ENCODE measurements around the gene RASA2. TPM values are rescaled to one million over a fixed set of nuclear protein-coding genes. Genes with fewer than 3 reads are reported as not detected.
"Not testable (repeated sequence)": the region's sequence is repeated elsewhere in the genome, so short reads cannot be mapped to it uniquely, and the experiment has no call there.

Gene RASA2
- total RNA-seq, 2 donors from 2014 or later: 15.1 to 20.0 TPM

DNA sequence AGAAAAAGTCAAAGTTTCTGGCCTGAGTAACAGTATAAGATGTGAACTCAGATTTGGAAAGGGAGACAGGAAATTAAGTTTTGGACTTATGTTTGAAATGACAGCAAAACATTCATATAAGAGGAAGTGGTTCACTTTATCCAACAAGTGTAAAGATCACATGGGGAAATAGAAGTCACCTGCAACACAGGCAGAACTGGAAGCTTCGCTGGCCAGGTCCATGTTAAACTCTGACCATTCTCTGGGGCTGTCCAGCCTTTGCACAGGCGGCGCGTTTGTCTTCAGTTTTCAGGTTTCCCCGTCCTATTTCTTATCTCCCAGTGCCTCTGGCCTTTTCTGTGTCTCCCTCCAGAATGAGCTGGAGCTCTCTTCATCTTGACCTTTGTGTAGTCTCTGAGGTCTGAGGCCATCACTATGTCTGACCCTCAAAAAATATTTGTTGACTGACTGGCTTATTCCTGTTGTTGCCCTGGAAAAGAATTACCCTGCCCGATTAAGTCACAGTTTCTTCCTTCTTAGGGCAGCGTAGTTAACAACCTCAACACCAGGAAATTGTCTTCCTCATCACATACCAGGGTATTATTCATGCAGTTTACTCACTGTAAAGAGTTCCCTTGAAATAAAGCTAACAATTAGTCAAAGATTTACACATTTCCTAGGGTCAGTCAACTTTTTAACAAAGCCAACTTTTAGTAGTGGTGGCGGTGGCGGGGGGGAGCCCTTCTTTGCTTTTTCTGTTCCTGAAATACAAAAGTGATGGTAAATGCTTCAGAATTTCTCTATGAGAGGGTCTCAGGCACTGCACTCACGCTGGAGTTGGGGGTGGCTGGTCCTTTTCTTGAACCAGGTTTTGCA is 959 bp upstream of the RASA2 start:
- ATAC-seq: peak; percentile 65
- intact Hi-C loops (cut with DNase I, micrococcal nuclease): no loop called here
- DNase-seq: peak; percentile 47 to 50

DNA sequence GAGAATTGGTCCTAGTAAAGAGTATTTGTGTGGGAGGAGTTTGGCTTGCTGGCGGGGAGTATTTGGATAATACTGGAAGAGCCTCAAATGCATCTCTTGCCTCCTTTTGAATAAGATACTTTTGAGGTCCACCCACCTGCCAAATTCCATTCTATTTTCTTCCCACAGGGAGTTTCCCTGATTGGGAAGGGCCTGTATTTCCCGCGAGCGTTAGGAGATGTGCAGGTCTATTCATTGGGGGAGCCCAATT is 406 bp upstream of the RASA2 start:
- DNase-seq: no peak
- intact Hi-C loops (cut with DNase I, micrococcal nuclease): no loop called here

DNA sequence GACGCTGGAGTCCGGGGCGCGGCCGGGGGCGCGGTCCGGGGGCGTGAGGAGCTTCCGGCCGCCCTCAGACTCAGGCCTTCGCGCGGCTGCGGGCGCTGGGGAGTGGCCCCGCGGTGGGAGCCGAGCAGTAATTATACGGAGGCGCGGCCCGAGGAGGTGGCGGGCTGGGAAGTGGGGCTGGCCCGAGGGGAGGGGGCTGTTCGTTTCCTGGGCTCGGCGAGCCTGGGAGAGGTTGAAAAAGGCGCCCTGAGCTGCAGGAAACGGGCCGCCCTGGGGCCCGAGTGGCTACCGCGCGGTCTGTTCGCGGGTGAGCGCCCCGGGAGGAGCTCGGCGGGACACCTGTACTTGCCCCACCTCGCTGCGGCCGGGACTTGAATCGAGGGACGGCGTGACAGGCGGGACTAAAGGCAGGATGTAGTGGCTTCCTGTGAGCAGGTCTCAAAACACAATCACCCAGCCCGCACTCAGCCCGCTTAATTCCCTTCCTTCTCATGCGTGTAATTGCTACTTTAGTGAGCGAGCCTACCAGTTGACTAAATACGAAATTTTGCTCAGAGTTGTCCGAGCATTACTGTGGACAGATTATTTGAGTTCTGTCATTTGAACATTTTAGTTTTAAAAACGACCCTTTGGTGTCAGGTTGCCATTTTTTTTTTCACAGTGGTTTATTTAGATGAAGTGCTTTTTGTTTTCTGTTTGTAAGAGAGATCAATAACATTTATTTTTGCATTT is 860 bp downstream of the RASA2 start:
- intact Hi-C loops (cut with DNase I, micrococcal nuclease): no loop called here
- DNase-seq (peak; percentile 87 to 90), ATAC-seq (peak; percentile 77)

More for the DNA sequence above, 406 bp upstream of the RASA2 start:
- no peak for ATAC-seq

DNA sequence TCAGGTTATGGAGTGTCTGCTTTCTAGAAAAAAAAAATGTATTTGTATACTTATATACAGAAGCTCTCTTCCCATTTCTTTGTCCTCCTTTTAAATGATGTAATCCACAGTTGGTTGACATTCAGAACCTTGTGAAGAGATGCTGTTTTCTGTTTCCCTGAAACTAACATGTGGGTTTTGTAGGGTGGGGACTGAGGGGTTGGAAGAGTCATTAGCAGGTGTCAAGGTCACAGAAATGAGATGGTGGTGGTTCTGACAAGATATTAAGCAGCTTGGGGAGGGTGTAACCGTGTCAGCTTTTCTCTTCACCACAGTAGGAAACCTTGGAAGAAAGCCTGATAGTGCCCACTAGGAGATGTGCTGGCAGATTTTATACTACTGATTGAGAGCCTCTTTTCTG is 2.4 kb downstream of the RASA2 start:
- ATAC-seq: no peak
- intact Hi-C loops (cut with DNase I, micrococcal nuclease): no loop called here
- no peak for DNase-seq

DNA sequence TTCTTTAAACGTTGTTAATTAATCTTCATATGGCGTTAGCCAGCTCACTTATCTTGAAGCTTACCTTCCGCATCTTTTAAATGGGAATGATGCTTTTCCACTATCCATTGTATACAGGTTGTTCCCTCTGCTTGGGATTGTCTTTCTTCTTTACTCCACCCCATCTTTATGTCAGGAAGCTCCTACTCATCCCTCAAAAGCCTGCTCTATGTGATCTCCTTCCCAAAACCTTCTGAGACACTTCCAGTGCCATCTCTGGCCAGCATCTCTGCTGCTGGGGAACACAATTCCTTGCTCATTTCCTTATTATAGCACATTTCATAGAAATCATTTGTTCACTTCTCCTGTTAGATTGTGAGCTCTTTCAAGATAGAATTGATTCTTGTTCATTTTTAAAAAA is 4.3 kb downstream of the RASA2 start:
- intact Hi-C loops (cut with DNase I, micrococcal nuclease): no loop called here
- ATAC-seq (no peak), DNase-seq (no peak)

DNA sequence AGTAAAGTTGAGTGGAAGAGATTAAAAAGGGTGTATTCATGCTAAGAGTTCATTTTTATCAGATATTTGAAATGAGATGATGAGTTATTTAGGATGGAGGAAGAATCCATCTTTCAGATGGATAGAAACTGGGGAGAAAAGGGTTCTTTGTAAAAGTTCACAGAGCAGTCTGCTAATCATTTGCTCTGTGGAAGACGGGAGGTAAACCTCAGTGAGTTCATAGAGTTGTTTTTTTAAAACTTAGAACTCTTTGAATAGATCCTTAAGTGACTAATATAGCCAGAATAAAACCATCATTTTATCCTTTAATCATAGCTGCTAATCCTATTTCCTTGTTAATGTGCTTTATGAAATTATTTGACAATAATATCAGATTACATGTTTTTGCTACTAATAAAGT is 5.1 kb downstream of the RASA2 start:
- intact Hi-C loops (cut with DNase I, micrococcal nuclease): no loop called here
- no peak for ATAC-seq
- no peak for DNase-seq

DNA sequence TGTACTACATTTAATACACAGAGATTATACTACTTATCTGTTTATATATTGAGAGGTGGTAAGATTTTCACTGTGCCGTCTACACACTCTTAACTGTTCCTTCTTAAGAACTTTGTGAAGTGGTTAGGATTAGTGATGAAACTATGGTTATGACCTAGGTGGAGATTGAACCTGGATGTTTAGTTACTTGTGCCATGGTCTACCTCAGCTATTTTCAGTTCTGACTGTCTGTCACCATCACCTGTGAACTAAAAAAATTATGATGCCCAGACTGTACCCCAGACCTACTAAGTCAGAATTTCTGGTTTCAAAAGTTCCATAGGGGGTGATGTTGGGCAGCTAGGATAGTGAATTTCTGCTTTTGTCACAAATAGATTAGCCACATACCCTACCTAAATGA is 6.4 kb downstream of the RASA2 start:
- ATAC-seq (no peak), DNase-seq (no peak)
- intact Hi-C loops (cut with DNase I, micrococcal nuclease): no loop called here

DNA sequence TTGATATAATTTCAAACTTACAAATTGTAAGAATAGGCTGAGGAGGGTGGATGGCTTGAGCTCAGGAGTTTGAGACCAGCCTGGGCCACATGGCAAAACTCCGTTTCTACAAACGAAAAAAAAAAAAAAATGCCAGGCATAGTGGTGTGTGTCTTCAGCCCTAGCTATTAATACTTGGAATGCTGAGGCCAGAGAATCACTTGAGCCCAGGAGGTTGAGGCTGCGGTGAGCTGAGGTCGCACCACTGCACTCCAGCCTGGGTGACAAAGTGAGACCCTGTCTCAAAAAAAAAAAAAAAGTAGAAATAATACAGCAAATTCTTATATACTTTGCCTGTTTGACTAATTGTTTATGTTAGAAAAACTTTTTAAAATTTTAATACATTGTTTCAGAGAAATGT is 10.8 kb downstream of the RASA2 start:
- DNase-seq; ATAC-seq; intact Hi-C loops (cut with DNase I, micrococcal nuclease): not testable (repeated sequence)

DNA sequence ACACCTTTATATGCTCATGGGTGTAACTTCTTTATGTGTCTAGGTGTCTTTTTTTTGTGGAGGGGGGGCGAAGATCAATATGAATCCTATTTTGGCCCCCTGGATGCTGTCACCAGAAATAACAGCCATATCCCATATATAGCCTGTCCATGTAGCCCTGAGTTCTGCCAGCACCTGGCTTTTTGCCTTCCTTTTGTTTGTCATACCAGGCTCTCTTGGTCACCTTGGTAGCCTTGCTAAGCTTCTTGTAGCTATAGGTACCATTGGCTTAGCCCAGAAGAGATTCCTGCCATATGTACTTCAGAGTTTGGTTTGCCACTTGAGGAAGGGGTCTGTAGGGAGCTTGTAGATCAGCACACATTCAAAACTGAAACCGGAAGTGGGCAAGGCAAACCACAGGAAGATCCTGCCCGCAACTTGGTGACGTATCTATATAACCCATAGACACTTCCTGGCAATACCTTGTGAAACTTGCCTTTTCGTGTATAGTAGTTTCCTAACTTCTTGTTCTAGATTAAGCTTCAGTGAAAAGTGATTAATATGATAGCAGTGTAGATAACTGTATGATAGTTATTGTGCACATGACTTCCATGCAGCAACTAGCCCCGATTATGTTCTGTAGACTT is 11.9 kb downstream of the RASA2 start:
- intact Hi-C loops (cut with DNase I, micrococcal nuclease): no loop called here
- peak; percentile 54 to 57 for DNase-seq
- ATAC-seq: peak; percentile 59

DNA sequence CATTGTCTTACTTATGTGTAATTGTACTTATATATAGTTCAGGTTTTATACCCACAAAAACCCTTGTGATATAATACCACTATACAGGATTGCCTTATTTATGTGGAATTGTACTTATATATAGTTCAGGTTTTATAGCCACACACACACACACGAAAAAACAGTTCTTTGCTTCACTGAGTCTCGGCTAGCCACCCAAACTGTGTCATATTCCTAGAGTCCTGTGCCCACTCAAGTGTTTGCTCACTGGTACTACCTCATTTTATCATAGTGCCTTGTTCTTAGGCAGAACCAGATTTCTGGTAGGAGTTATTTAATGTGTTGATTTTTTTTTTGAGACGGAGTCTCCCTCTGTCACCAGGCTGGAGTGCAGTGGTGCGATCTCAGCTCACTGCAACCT is 12.5 kb downstream of the RASA2 start:
- ATAC-seq (no peak), DNase-seq (no peak)
- intact Hi-C loops (cut with DNase I, micrococcal nuclease): no loop called here

DNA sequence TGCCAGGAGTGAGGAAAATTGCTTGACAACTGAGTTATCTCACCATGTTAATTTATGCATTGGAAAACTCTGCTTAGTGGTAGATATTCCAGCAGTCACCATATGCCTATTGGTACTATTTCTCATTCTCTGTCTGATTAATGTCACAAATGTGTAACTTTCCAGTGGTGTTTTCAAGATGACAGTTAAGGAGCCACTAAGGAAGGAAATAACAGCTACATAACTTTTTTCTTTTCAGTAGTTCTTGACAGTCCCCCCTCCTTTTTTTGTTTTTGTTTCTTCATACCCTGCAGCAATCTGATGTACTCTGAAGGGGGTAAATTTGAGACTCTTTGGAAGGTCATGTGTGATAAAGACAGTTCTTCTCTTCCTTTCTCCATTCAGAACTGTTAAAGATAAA is 13.1 kb downstream of the RASA2 start:
- intact Hi-C loops (cut with DNase I, micrococcal nuclease): no loop called here
- no peak for ATAC-seq
- DNase-seq: no peak

DNA sequence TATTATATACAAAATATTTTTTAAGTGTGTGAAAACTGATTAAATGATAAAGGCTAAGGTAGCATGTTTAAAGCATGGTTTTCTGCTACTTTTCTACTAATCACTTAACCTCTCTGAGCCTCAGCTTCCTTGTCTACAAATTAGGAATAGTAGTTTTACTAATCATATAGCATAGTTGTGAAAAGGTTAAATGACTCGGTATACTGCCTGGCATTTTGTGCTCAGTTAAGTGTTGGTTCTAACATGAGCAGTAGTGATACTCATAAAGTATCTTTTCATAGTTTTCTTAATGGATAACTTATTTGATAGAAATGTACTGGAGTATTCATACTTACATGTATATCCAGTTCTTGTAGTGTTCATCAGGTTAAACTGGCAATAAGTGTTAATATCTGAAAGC is 13.6 kb downstream of the RASA2 start:
- ATAC-seq (no peak), DNase-seq (no peak)
- intact Hi-C loops (cut with DNase I, micrococcal nuclease): no loop called here

DNA sequence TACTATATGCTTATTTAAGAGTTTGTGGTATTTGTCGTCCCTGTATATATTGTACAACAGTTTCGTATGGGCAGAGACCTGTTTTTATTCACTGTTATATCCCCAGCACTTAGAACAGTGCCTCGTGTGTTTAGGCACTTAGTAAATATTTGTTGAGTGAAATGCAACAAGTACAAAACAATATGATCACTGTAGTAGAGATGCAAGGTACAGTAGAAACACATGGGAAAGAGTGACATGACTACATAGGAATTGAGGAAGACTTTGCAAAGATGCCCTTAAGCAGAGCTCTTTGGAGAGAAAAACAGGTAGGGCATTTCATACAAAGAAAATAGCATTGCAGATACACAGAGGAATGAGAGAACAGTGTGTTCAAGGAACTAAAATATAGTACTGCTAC is 18.3 kb downstream of the RASA2 start:
- intact Hi-C loops (cut with DNase I, micrococcal nuclease): no loop called here
- ATAC-seq (no peak), DNase-seq (no peak)

DNA sequence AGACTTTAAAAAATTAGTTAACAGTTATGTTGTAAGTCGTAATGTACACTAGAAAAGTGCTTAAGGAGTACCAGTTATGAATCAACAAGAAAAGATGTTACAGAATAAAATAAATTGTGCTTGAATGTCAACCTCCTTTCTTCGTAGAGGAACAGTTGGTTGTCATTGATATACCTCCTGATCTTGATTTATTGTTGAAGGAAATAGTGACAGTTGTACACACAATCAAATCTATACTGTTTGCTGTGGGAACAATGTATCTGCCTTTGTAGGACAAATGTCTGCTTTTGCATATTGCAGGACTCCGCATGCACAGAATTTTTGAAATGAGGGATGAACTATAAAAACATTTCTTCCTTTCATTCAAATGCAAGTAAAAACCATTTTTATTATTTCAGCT is 19.2 kb downstream of the RASA2 start:
- no peak for DNase-seq
- ATAC-seq: no peak
- intact Hi-C loops (cut with DNase I, micrococcal nuclease): no loop called here

DNA sequence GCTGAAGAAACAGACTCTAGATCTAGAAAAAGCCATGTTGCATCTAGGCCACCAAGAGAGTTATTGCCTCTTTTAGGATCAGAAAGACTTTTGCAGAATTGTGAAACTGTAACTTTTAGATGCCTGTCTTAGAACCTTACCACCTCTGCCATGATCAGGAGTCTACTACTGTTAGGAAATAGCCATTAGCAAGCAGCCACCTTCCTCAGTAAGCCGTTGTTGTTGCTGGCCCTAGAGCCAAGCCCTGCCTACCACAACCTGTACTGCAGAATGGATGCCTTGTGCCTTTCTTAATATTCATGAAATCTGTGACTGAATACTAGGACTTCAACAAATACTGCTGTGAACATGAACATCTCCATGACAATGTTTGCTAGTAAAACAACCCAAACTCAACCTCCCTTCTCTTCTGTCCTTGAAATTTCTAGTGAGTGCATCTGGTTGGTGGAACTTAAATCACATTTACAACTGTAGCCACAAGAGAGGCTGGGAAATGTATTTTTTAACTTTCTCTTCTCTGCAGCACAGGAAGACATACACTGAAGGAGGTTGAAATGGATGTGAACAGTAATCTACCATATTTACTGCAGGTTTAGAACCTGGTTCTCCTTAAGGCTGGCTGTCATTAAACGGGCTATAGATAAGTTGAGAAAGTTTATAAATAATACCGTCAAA is 20.7 kb downstream of the RASA2 start:
- no peak for DNase-seq
- ATAC-seq: no peak
- intact Hi-C loops (cut with DNase I, micrococcal nuclease): no loop called here

DNA sequence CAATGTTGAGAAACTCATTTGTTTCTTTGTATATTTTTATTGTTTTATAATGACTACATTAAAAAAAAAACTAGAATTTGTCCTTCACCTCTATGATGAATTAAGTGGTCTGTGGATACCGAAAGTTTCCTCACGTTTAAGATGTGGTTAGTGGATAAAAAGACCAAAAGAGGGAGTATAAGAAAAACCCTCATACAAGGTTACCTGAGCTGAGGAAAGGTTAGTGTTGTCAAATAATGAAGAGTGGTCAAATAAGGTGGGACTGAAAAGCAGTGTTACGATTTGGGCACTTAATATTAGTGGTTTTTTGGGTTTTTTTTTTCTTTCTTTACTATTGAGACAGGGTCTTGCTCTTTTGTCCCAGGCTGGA is 21.2 kb downstream of the RASA2 start:
- DNase-seq (no peak), ATAC-seq (no peak)
- intact Hi-C loops (cut with DNase I, micrococcal nuclease): no loop called here

DNA sequence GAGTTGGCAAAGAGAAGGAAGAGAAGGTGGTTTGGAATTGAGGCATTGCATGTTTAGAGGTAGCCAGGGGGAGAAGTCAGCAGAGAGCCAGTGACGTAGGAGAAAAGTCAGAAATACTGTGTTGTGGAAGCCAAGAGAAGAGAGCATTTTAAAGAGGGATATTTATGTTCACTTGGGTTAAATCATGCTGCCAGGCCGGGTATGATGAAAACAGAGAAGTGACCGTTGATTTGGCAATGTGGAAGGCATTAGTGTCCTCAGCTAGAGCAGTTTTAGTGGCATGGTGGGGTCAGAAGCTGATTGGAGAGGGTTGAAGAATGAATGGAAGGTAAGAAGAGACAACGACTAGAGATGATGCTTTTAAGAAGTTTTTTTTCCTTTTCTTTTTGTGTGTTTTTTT is 24.5 kb downstream of the RASA2 start:
- DNase-seq (no peak), ATAC-seq (no peak)
- intact Hi-C loops (cut with DNase I, micrococcal nuclease): no loop called here

DNA sequence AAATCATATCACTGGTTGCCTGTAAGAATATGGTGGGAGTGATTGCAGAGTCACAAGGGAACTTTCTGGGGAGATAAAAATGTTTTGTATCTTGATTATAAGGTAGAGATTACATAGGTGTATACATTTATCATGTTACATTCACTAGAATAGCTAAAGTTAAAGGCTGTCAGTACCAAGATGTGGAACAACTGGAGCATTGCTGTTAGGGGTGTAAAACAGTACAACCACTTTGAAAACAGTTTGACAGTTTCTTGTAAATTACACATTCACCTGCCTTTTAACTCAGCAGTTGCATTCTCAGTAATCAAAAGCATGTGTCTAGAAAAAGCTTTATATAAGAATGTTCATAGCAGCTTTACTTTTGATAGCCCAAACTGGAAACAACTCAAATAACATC is 27.6 kb downstream of the RASA2 start:
- no peak for ATAC-seq
- intact Hi-C loops (cut with DNase I, micrococcal nuclease): no loop called here
- DNase-seq: no peak

DNA sequence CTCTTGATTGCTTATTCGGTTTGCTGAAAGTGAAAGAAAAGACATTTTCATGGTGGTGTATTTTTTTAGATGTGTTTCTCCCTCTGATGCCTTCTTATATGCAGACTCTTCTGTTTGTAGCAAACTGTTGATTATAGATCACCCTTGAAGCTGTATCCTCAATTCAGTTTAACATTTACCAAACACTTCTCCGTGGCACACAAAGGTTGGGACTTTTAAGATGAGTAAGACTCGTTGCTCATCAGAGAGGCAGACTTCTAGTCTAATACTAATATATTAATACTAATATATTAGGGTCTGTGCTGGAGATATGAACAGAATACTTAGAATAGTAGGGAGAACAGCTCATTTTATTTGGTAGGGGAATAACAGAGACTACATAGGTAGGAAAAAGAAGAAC is 32.8 kb downstream of the RASA2 start:
- intact Hi-C loops (cut with DNase I, micrococcal nuclease): no loop called here

DNA sequence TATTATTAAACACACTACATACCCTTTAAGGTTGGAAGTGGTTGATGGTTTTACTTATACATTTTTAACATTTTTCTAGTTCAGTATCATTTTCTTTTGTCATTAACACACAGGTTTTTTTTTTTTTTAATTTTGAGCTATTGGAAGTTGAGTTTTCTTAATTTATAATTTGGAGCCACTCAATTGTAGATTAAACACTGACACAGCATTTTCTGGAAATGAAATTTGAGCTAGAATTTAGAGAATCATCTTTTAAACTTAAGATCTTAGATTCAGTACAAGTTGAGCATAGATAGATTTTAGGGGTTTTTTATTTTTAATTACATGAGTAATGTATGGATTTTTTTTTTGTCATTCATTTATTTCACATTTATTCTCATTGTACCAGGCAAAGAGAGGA is 35.0 kb downstream of the RASA2 start:
- DNase-seq (no peak), ATAC-seq (no peak)
- intact Hi-C loops (cut with DNase I, micrococcal nuclease): no loop called here

More for the DNA sequence above, 32.8 kb downstream of the RASA2 start:
- DNase-seq: no peak
- ATAC-seq: no peak
